HUDEP-2 (cell line): Measurements from ENCODE around the gene WFDC9.
"Not testable (repeated sequence)": the region's sequence is repeated elsewhere in the genome, so short reads cannot be mapped to it uniquely, and the experiment has no call there.

Source experiments
- DNase-seq, 76 experiments: peaks; one replicate each; lab custom pipeline; 2025; ENCODE audit not compliant: unreplicated experiment in 76 of 76; lab: John Stamatoyannopoulos, UW

The WFDC9 gene

DNA sequence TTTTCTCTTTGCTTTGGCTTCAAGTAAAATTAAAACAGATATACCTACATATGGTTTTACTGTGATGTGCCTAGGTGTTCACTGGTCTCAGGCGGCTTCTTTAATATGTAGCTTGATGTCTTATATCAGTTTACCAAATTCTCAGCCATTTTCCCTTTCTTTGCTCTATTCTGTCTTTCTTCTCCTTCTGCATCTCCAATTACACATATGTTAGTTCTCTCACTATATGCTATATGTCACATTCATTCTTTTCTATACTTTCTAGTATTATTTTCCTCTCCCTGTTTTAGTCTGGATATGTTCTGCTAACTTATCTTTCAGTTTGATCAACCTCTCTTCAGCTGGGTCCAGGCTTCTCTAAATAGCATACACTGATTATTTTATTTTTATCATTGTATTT lies 37.6 kb downstream of the WFDC9 start:
- no peak for DNase-seq

DNA sequence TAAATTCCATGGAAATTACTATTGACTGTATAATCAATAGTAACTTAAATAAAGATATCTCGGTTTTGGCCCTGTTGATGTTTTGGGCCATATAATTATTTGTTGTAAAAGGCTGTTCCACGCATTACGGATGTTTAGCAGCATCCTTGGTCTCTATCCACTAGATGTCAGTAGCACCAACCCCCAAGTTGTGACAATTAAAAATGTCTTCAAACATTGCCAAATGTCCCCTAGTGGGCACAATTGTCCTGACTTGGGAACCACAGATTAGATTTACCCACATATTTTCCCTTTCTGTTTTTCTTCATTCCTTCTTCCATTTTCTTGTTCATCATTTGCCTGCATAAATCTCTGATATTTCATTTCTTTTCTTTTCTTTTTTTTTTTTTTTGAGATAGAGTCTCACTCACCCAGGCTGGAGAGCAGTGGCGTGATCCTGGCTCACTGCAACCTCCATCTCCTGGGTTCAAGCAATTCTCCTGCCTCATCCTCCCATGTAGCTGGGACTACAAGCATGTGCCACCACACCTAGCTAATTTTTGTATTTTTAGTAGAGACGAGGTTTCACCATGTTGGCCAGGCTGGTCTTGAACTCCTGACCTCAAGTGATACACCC lies 38.4 kb downstream of the WFDC9 start:
- DNase-seq: peak in 40 of 76 experiments; percentile 1 to 62 (median 35)

DNA sequence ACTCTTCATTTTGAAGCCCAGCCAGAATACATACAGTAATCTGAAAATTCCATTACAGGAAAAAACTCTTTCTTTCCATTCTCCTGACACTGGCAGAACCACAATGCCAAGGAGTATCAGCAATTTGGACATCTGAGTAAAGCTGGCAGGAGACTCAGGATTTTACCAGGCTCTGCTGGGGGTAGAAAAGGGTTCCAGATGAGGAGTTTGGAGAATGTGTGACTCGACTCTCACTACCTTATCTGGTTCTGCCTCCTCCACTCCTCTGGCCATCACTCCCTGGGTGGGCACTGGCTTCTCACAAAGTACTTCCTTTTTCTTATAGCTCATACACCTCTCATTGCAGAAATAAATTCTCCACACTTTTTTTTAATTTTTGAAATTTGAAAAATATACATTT lies 41.4 kb downstream of the WFDC9 start:
- no peak for DNase-seq

DNA sequence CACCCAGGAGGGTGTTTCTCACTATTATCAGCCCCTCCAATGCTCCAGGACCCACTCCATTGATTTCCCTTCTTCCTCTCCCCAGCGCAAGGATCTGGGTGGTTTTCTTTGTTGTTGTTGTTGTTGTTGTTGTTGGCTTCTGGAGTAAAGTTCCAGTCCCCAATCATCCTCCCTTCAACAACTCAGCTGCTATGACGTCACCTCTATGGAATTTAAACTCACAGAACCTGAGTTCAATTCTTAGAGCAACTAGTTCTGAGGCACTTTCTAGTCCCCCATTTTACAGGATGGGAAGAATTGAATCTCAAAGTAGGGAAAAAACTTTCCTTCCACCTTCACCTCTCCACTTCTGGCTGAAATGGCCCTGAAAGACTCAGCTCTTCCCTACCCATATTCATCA lies 42.3 kb downstream of the WFDC9 start:
- no peak for DNase-seq

DNA sequence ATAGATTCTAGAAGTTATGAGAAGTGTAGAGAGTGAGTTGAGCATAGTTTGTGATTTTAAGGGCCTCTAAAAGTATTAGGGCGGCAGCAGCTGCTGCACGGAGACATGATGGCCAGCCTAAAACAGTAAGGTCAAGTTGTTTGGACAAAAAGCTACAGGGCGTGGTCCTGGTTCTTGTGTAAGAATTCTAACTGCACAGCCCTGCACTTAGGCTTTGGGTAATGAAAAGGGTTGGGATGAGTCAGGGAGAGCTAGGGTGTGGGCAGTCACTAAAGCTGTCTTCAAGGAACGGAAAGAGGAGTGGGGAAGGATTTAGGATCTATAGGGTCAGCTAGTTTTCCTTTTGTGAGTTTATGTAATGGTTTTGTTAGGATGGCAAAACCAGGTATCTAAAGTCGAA lies 45.1 kb downstream of the WFDC9 start:
- not testable (repeated sequence) for DNase-seq

GRCh38 chr20:45584294-45584693 lies 46.8 kb downstream of the WFDC9 start:
- DNase-seq: not testable (repeated sequence)

DNA sequence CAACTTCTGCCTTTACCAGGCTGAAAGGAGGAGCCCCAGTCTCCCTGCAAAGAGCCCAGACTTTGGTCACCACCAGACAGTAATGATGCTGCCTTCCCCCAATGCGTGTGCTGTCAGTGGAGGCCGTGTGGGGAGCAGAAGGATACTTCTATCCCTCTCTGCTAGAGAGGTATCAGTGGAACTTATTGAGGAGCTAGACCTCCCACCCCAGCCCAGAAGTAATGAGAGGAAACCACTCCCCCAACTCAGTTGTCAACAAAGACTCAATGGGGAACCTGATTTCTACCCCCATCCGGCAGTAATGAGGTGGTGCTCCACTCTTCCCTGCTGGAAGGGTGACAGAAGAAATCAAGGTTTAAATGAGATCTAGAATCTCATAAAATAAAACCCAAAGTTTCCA lies 47.6 kb downstream of the WFDC9 start:
- no peak for DNase-seq

- DNase-seq: peak in 3 of 76 experiments; percentile 1 to 20 (median 5)
Measured at GRCh38 chr20:45581702-45582101, 49.4 kb downstream of the WFDC9 start.

- DNase-seq: no peak
Measured at GRCh38 chr20:45579184-45579583, 51.9 kb downstream of the WFDC9 start, which contains the start of gene WFDC8. TSS of gene WFDC8 (minus strand) at chr20:45579284. CDS start at chr20:45579247, 37 bp downstream.

DNA sequence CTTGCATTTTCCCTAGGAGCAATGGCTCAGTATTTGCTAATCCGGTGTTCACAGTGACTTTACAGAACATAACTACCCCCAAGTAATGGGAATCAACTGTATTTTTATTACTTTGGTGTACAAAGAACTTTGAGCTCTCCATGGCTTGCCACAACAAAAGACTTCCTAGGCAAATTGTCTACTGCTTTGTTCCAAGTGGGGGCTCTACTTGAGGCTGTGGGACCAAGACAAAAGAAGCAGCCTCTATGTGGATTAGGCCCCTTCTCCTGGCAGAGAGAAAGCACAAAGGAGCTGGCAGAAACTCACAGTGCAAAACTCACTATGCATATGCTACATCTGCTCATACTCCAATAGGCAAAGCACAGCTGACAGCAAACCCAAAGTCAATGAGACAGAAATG lies 52.9 kb downstream of the WFDC9 start:
- DNase-seq: no peak

DNA sequence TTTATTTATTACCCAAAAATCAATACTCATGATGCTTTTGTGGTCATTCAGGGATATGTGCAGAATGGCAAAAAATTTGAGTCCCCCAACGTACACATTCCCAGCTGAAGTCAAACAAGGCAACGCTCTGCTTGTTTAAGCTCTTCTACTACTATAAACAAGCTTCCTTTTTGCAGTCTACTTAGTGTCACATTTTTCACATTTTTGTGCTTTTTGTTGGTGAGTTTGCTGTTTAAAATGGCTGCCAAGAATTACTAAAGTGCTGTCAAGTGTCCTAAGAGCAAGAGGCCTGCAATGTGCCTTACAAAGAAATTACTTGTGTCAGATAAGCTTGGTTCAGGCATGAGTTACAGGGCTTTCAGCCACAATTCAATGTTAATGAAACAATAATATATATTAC lies 54.1 kb downstream of the WFDC9 start:
- no peak for DNase-seq

DNA sequence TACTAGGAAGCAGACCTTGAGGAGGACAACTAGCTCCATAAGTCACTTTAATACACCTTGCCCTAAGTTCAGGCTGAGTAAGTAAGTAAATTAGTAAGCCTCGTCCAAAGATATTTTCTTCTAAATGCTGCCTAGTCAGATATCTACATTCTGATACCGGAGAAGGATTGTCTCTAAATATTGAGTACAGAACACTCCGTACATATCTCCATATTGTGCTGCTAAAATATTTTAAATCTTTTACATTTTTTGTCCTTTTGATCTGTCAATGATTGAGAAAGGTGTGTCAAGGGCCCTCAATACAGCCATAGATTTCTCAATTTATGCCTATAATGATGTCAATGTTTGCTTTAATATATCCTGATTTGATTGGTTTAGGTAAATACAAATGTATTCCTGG lies 55.2 kb downstream of the WFDC9 start:
- no peak for DNase-seq

GRCh38 chr20:45569650-45570049 lies 61.4 kb downstream of the WFDC9 start:
- not testable (repeated sequence) for DNase-seq

DNA sequence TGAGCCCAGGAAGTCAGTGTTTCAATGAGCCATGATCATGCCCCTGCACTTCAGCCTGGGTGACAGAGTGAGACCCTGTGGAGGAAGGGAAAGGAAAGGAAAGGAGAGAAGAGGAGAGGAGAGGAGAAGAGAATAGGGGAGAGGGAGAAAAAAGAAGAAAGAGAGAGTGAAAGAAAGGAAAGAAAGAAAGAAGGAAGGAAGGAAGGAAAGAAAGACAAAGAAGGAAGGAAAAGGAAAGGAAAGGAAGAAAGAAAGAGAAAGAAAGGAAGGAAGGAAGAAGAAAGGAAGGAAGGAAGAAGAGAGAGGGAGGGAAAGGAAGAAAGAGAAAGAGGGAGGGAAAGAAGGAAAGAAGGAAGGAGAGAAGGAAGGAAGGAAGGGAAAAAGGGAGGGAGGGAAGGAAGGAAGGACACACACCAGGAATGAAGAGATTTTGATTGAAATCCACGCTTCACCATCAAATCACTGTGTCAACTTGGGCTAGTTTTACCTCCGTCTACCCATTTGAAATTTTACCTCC lies 66.3 kb downstream of the WFDC9 start:
- DNase-seq: no peak
